Osteoblast (primary cell): ENCODE measurements around the gene NACC2. TPM values are rescaled to one million over a fixed set of nuclear protein-coding genes. Genes with fewer than 3 reads are reported as not detected.
"Not testable (repeated sequence)": the region's sequence is repeated elsewhere in the genome, so short reads cannot be mapped to it uniquely, and the experiment has no call there.

Experiments
- DNase-seq: peaks from one replicate; pipeline ENCODE4 v3.0.0; 2011; ENCODE audit warnings: low spot score, mixed read lengths; ENCODE audit not compliant: insufficient read length; ENCODE audit errors: missing footprints
- H2AFZ ChIP-seq: 2 replicates; pipeline ENCODE4 v1.6.0; 2011; ENCODE audit warnings: mild to moderate bottlenecking, low read length
- H3K27ac ChIP-seq: 2 replicates; pipeline ENCODE4 v1.5.1; 2011; ENCODE audit warnings: mild to moderate bottlenecking, low read depth, low read length, moderate library complexity
- H3K27me3 ChIP-seq: 2 replicates; pipeline ENCODE4 v1.6.0; 2012; ENCODE audit warnings: mild to moderate bottlenecking, control low read depth, inconsistent platforms, low read length, moderate library complexity; ENCODE audit not compliant: insufficient read depth
- H3K36me3 ChIP-seq: 2 replicates; pipeline ENCODE4 v1.5.1; 2011; ENCODE audit warnings: mild to moderate bottlenecking, low read length, control low read depth, moderate library complexity; ENCODE audit not compliant: insufficient read depth
- H3K4me1 ChIP-seq: 2 replicates; pipeline ENCODE4 v1.5.1; 2011; ENCODE audit warnings: mild to moderate bottlenecking, low read length, control low read depth, moderate library complexity; ENCODE audit not compliant: insufficient read depth
- H3K4me2 ChIP-seq: 2 replicates; pipeline ENCODE4 v1.6.0; 2011; ENCODE audit warnings: mild to moderate bottlenecking, low read length; ENCODE audit not compliant: insufficient read depth
- H3K4me3 ChIP-seq: fragments of 200-600 bp; sonication (generic); 3 replicates; pipeline ENCODE4 v1.5.1; 2012; ENCODE audit warnings: mild to moderate bottlenecking, low read length, inconsistent platforms; ENCODE audit not compliant: insufficient read depth
- H3K79me2 ChIP-seq: 2 replicates; pipeline ENCODE4 v1.6.0; 2012; ENCODE audit warnings: mild to moderate bottlenecking, low read length, control low read depth, inconsistent platforms; ENCODE audit not compliant: insufficient read depth
- H3K9me3 ChIP-seq: 2 replicates; pipeline ENCODE4 v1.5.1; 2011; ENCODE audit warnings: low read depth, low read length, control low read depth
- H4K20me1 ChIP-seq: 2 replicates; pipeline ENCODE4 v1.6.0; 2012; ENCODE audit warnings: mild to moderate bottlenecking, low read length, control low read depth; ENCODE audit not compliant: insufficient read depth
- CTCF ChIP-seq: IDR thresholded peaks from 2 replicates; pipeline ENCODE4 v1.5.1; 2011; ENCODE audit warnings: mild to moderate bottlenecking, low read depth, low read length, moderate library complexity; ENCODE audit errors: extremely low read depth
- total RNA-seq: library from RNA; depleted of rRNA; stranded (reverse); fragments of >200 nt; gene quantifications from 2 replicates; pipeline ENCODE4 v1.2.3, GENCODE V29; 2012

Gene NACC2
- total RNA-seq, 1 donor, result 32.9 TPM

DNA sequence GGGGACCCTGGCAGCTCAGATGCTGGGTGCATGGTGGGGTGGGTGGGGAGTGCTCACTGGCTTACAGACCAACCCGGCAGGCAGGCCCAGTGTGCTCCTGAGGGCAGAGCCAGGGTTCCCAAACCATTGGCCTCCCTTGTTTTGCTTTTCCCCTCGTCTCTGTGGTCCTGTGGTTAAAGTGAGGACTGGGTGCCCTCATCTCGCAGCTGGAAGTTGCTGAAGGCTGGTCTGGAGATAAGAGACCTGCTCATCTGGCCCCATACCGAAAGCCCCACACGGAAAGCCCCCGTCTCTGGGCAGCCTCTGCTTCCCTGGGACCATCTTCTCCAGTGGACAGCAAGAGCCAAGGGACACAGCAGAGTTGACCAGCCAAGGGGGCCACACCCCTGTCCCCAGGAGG lies 9.8 kb upstream of the NACC2 start:
- Histone ChIP-seq H3K79me2 (no peaks in the 10 kb centered on the region), H3K4me3 (no peak overlapping the region), H3K36me3 (no peaks in the 10 kb centered on the region), H3K27me3 (peaks cover 18% of the 10 kb centered on the region), H3K4me2 (no peak overlapping the region), H2AFZ (no peak overlapping the region), H3K27ac (no peak overlapping the region), H3K4me1 (peaks cover 13% of the 10 kb centered on the region), H4K20me1 (no peaks in the 10 kb centered on the region), H3K9me3 (no peaks in the 10 kb centered on the region)
- no peak for TF ChIP-seq CTCF
- DNase-seq, result no peak

DNA sequence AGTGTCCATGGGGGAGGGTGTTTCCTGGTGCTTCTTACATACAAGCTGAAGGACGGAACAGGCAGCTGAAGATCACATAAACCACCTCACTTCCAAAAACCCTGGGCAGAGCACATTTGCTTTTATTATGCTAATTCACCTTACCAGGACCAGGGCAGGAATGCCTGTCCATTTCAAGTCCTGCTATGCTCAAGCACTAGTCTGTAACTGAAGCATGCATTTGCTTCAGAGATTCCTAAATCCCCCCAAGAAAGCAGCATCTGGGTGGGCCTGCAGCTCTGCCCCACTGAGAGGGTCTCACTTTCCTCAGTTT lies 9.4 kb upstream of the NACC2 start:
- Histone ChIP-seq H3K27ac (no peak overlapping the region), H3K79me2 (no peaks in the 10 kb centered on the region), H3K36me3 (no peaks in the 10 kb centered on the region), H3K4me3 (no peak overlapping the region), H3K4me2 (no peak overlapping the region), H4K20me1 (no peaks in the 10 kb centered on the region), H3K9me3 (no peaks in the 10 kb centered on the region), H3K27me3 (peaks cover 18% of the 10 kb centered on the region), H2AFZ (no peak overlapping the region), H3K4me1 (peaks cover 11% of the 10 kb centered on the region)
- DNase-seq, result no peak
- TF ChIP-seq CTCF, result no peak

DNA sequence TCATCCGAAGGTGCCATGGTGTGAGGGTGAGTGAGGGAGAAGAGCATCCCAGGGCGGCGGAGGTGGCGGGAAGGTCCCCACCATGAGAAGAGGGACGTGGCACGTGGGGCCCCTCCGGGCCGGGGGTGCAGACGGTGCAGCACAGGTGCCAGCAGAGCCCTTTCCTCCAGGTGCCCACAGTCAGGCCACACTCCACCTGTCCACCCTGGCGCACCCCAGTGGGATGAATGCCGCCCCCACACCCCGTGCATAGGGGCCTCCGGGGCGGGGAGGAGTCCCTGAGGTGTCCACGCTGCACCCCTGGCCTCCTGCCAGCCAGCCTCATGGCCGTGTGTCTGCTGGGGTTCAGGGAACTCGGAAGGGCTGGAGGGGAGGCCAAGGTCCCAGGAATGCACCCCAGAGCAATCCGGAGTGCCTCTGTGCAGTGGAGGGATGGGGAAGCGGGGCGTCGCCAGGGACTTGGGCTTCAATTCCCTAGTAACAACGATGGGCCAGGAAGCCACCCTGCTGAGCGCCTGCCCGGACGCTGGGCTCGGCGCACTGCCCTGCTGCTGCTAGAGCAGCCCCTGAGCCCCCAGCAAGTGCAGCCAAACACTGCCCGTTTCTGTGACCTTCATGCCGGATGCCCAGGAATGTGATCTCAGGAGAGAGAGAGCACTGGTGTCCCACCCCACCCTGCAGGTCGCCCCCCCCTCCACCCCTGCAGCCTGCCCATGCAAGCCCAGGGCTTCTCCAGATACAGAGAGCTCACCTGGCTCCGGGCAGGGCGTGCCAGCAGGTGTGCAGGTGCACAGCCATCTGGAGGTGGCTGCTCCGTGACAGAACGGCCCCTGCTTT lies 8.8 kb upstream of the NACC2 start:
- Histone ChIP-seq H3K9me3 (no peaks in the 10 kb centered on the region), H3K27me3 (peaks cover 18% of the 10 kb centered on the region), H3K4me3 (no peak overlapping the region), H3K4me2 (no peak overlapping the region), H3K4me1 (peaks cover 7% of the 10 kb centered on the region), H3K27ac (no peak overlapping the region), H3K36me3 (no peaks in the 10 kb centered on the region), H4K20me1 (no peaks in the 10 kb centered on the region), H2AFZ (no peak overlapping the region), H3K79me2 (no peaks in the 10 kb centered on the region)
- no peak for TF ChIP-seq CTCF
- DNase-seq, result no peak

DNA sequence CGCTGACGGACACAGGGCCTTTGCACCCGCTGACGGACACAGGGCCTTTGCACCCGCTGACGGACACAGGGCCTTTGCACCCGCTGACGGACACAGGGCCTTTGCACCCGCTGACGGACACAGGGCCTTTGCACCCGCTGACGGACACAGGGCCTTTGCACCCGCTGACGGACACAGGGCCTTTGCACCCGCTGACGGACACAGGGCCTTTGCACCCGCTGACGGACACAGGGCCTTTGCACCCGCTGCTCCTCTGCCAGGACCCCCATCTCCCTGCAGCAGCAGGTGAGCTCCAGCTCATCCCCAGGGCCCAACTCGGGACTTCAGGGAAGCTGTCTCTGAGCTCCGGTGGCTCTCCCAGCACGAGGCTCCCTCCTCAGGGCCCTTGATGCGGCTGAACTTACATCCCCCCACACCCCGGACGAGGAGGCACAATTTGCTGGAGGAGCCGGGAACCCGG lies 6.6 kb upstream of the NACC2 start:
- H2AFZ ChIP-seq, H3K36me3 ChIP-seq, H3K4me2 ChIP-seq, DNase-seq, H3K27ac ChIP-seq, H3K9me3 ChIP-seq, H3K4me1 ChIP-seq, H3K79me2 ChIP-seq, H3K4me3 ChIP-seq, H4K20me1 ChIP-seq: not testable (repeated sequence)
- peaks cover 18% of the 10 kb centered on the region for H3K27me3 ChIP-seq
